Endothelial cell of umbilical vein (primary cell): ENCODE data around the gene KLK5. TPM values are rescaled to one million over a fixed set of nuclear protein-coding genes. Genes with fewer than 3 reads are reported as not detected.

Experiments
- BruUV-seq: library from RNA; stranded (reverse); fragments of 400-500 nt; replicated peaks from 2 replicates; lab custom pipeline; 2021; lab: Mats Ljungman, UMichigan
- CTCF ChIA-PET: fragments of 300-600, 350-600 bp; sonication (Branson Sonifier 250); formaldehyde crosslinking; loops from one replicate; lab custom pipeline; 2021; ENCODE audit warnings: antibody characterized with exemption, inconsistent platforms; lab: Charles Lee
- POLR2A ChIA-PET: fragments of 300-600, 350-600 bp; sonication (Branson Sonifier 250); formaldehyde crosslinking; loops from one replicate; lab custom pipeline; 2021; ENCODE audit warnings: antibody characterized with exemption, inconsistent platforms; lab: Charles Lee
- DNase-seq: peaks from one replicate; pipeline ENCODE4 v3.0.0-alpha.2; 2011; ENCODE audit warnings: low read depth, low spot score
- FAIRE-seq: peaks from 2 replicates; lab custom pipeline; 2011; peaks lifted over from hg19 to GRCh38; lab: Jason Lieb, UNC
- H2AFZ ChIP-seq: 2 replicates; pipeline ENCODE4 v1.6.0; 2012; ENCODE audit warnings: low read depth, low read length, control low read depth, inconsistent platforms
- H3K27ac ChIP-seq: 2 replicates; pipeline ENCODE4 v1.5.1; 2011; ENCODE audit warnings: low read depth, mild to moderate bottlenecking, control low read depth, low read length, moderate library complexity; ENCODE audit not compliant: insufficient read depth
- H3K27me3 ChIP-seq, 2 experiments: 2 replicates each; pipeline versions ENCODE4 v1.6.0 to v1.6.1; 2011; ENCODE audit warnings: low read length in 2 of 2, mixed read lengths in 1 of 2; ENCODE audit not compliant: control insufficient read depth in 2 of 2, insufficient read depth in 2 of 2
- H3K36me3 ChIP-seq, 2 experiments: 2 replicates in 1 of 2; 3 replicates in 1 of 2; pipeline ENCODE4 v1.5.1; 2011; ENCODE audit warnings: low read length in 2 of 2, mild to moderate bottlenecking in 1 of 2, moderate library complexity in 1 of 2; ENCODE audit not compliant: control insufficient read depth in 2 of 2, insufficient read depth in 2 of 2; ENCODE audit errors: extremely low read depth in 1 of 2
- H3K4me1 ChIP-seq: 3 replicates; pipeline ENCODE4 v1.5.1; 2011; ENCODE audit warnings: mild to moderate bottlenecking, low read length; ENCODE audit not compliant: control insufficient read depth, insufficient read depth; ENCODE audit errors: extremely low read depth
- H3K4me2 ChIP-seq: 2 replicates; pipeline ENCODE4 v1.6.1; 2011; ENCODE audit warnings: low read length, control low read depth, mixed read lengths; ENCODE audit not compliant: insufficient read depth
- H3K4me3 ChIP-seq, 3 experiments: fragments of 200-600 bp in 1 of 3; sonication (generic), shearing (Covaris generic) in 1 of 3; replicated peaks in 1 of 3; 2 replicates each; pipeline ENCODE4 v1.5.1; 2011 to 2016; ENCODE audit warnings: control low read depth in 3 of 3, low read length in 3 of 3, mild to moderate bottlenecking in 2 of 3, inconsistent platforms in 1 of 3, low read depth in 1 of 3, moderate library complexity in 1 of 3; ENCODE audit not compliant: insufficient read depth in 1 of 3
- H3K79me2 ChIP-seq: 2 replicates; pipeline ENCODE4 v1.6.0; 2012; ENCODE audit warnings: low read length, inconsistent platforms; ENCODE audit not compliant: control insufficient read depth, insufficient read depth
- H3K9ac ChIP-seq: replicated peaks from 2 replicates; pipeline ENCODE3; 2011; ENCODE audit warnings: low read length, control low read depth; ENCODE audit not compliant: insufficient read depth; ENCODE audit errors: extremely low read depth
- H3K9me1 ChIP-seq: replicated peaks from 3 replicates; pipeline ENCODE4 v1.6.0; 2011; ENCODE audit warnings: mild to moderate bottlenecking, low read length; ENCODE audit not compliant: control insufficient read depth, insufficient read depth; ENCODE audit errors: extremely low read depth
- H3K9me3 ChIP-seq: replicated peaks from 2 replicates; pipeline ENCODE4 v1.5.1; 2012; ENCODE audit warnings: low read length, inconsistent platforms; ENCODE audit not compliant: control insufficient read depth, insufficient read depth
- H4K20me1 ChIP-seq: replicated peaks from 2 replicates; pipeline ENCODE3; 2011; ENCODE audit warnings: mild to moderate bottlenecking, low read length; ENCODE audit not compliant: control insufficient read depth, insufficient read depth; ENCODE audit errors: extremely low read depth
- CTCF ChIP-seq, 2 donors: IDR thresholded peaks; 1 replicate in 1 of 2; 2 replicates in 1 of 2; pipeline ENCODE4 v1.5.1; 2011; ENCODE audit warnings: low read length in 2 of 2, mild to moderate bottlenecking in 2 of 2, moderate library complexity in 2 of 2, control low read depth in 1 of 2, inconsistent platforms in 1 of 2, low read depth in 1 of 2; ENCODE audit not compliant: insufficient read depth in 1 of 2; ENCODE audit errors: extremely low read depth in 1 of 2
- EZH2 ChIP-seq: IDR thresholded peaks from 2 replicates; pipeline ENCODE4 v1.6.1; 2012; ENCODE audit warnings: borderline replicate concordance, low read depth, mild to moderate bottlenecking, moderate library complexity, low read length, inconsistent platforms; ENCODE audit not compliant: severe bottlenecking
- FOS ChIP-seq: IDR thresholded peaks from 2 replicates; pipeline ENCODE4 v1.6.1; 2011; ENCODE audit warnings: mild to moderate bottlenecking, low read length, moderate library complexity, borderline replicate concordance; ENCODE audit not compliant: insufficient read depth
- GATA2 ChIP-seq: IDR thresholded peaks from 2 replicates; pipeline ENCODE4 v1.7.0; 2011; ENCODE audit warnings: low read depth, mild to moderate bottlenecking, moderate library complexity, mixed read lengths, low read length; ENCODE audit not compliant: insufficient read length, insufficient read depth
- JUN ChIP-seq: IDR thresholded peaks from 2 replicates; pipeline ENCODE4 v1.6.1; 2011; ENCODE audit warnings: borderline replicate concordance, low read depth; ENCODE audit not compliant: insufficient read length, insufficient read depth
- MAX ChIP-seq: IDR thresholded peaks from 2 replicates; pipeline ENCODE4 v1.6.1; 2011; ENCODE audit not compliant: insufficient read depth, insufficient read length
- MYC ChIP-seq: IDR thresholded peaks from one replicate; pipeline ENCODE4 v1.6.1; 2011; ENCODE audit warnings: mild to moderate bottlenecking, low read depth, low read length
- POLR2A ChIP-seq: IDR thresholded peaks from 2 replicates; pipeline ENCODE4 v1.6.1; 2012; ENCODE audit warnings: low read depth, mild to moderate bottlenecking, control low read depth, low read length
- POLR2AphosphoS5 ChIP-seq: IDR thresholded peaks from 2 replicates; pipeline ENCODE4 v1.6.1; 2012; ENCODE audit warnings: low read depth, mild to moderate bottlenecking, control low read depth, low read length, moderate library complexity; ENCODE audit not compliant: insufficient read depth
- dilution Hi-C: fragments of 300-500 bp; cut with MboI; formaldehyde crosslinking; loops from one replicate; pipeline ENCODE4 v1.15.0; 2019; ENCODE audit warnings: low sequenced_read_pairs; ENCODE audit not compliant: extremely low pct_ligation_motif_present
- intact Hi-C: fragments of 100-400 bp; cut with micrococcal nuclease; formaldehyde crosslinking; loops from one replicate; pipeline ENCODE4 v1.10.0; 2022
- polyA plus RNA-seq, 4 experiments: library from polyadenylated mRNA; depleted of rRNA in 3 of 4; stranded (reverse) in 3 of 4; unstranded in 1 of 4; fragments of >200 nt; gene quantifications; 2 replicates each; pipeline versions ENCODE4 v1.2.1 to v1.2.3, GENCODE V29; 2011 to 2012; ENCODE audit warnings: missing spikeins in 1 of 4
- total RNA-seq: library from RNA; stranded (reverse); gene quantifications from 2 replicates; pipeline ENCODE4 v1.2.3, GENCODE V29; 2021

Gene KLK5
- total and polyA plus RNA-seq, 2 donors (not counting 3 experiments of a cell fraction or from before 2014, with no cell fraction given), result not detected

- dilution Hi-C loops (no loop called here), intact Hi-C loops (loop anchor here (10.0 kb wide), 1 partner anchor 1185 kb away; the partner anchor contains the start of gene ZNF841)
- H3K9ac ChIP-seq, result no peak overlapping the region
- H3K27ac ChIP-seq, result no peak overlapping the region
- DNase-seq (peak; percentile 47), FAIRE-seq (no peak)
- no peaks in the 10 kb centered on the region for H3K9me1 ChIP-seq
- CTCF ChIA-PET, result interaction anchor here (1.4 to 3.4 kb wide), 3 partner anchors 13 to 205 kb away, joined by 4 to 24 read pairs (median 5); no protein-coding TSS in a partner anchor
- no peaks in the 10 kb centered on the region for H4K20me1 ChIP-seq
- no peaks in the 10 kb centered on the region for H3K9me3 ChIP-seq
- H2AFZ ChIP-seq, result no peak overlapping the region
- H3K79me2 ChIP-seq, result no peaks in the 10 kb centered on the region
- no peak overlapping the region for H3K4me2 ChIP-seq
- peaks cover 18 to 24% of the 10 kb centered on the region in 2 experiments for H3K27me3 ChIP-seq
- TF ChIP-seq JUN (no peak), POLR2AphosphoS5 (no peak), GATA2 (no peak), EZH2 (no peak), MAX (no peak), FOS (no peak), POLR2A (no peak), MYC (no peak), CTCF (IDR thresholded peaks at IDR 0.05; ENCODE audit: extremely low read depth in 1 of 2, insufficient read depth in 1 of 2, low read depth in 1 of 2, low read length in 2 of 2) (no peak)
- H3K36me3 ChIP-seq, result no peaks in the 10 kb centered on the region
- POLR2A ChIA-PET, result no interaction called here
- no peaks in the 10 kb centered on the region for H3K4me1 ChIP-seq
- no TSS peak for BruUV-seq
- no peak overlapping the region for H3K4me3 ChIP-seq
These were observed 43.4 kb downstream of the KLK5 start for GRCh38 chr19:50909240-50910070.
